ENCODE results near the gene MC1R. TPM values are rescaled to one million over a fixed set of nuclear protein-coding genes. Genes with fewer than 3 reads are reported as not detected.

The MC1R gene
- total RNA-seq, 3 donors from 2014 or later (not counting 1 experiment from before 2014, with no cell fraction given): 12.3 to 22.2 (median 13.7) TPM

DNA sequence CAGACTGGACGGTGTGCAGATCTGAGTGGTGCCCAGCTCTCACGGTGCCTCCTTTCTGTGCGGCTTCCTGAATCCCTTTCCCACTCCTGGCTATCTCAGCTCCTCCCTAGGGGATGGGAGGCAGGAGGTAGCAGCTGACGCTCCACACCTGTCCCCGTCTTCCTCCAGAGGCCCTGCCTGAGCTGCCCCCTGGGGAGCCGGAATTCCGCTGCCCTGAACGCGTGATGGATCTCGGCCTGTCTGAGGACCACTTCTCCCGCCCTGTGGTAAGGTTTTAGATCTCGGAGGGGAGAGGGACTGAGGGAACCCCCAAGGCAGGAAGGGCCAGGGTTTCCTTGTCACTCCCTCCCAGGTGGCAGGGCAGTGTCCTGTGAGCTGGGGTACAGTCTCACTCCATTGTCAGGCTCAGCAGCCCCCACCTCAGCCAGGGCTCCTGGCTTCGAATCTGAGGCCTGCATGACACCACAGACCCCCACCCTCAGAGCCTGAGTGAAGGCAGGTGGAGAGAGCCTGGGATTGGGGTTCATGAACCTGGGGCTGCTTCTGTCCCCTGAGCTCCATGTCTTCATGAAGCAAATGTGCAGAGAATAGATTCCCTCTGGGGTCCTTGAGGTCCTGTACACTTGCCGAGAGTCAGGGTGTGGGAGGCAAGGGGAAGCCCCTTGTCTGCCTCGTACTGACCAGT is 36.5 kb downstream of the MC1R start:
- Mint-ChIP-seq H3K36me3 (peaks cover 8% of the 10 kb centered on the region), H3K4me3 (no peak overlapping the region), H3K27me3 (ENCODE audit: low read depth in 2 of 2) (no peaks in the 10 kb centered on the region), H3K4me1 (peaks cover 0 to 7% of the 10 kb centered on the region in 2 donors), H3K9me3 (no peaks in the 10 kb centered on the region), H3K27ac (no peak overlapping the region)
- no peak overlapping the region for H3K4me3 ChIP-seq (ENCODE audit: low read length)
- DNase-seq (no peak), ATAC-seq (no peak)
- TF ChIP-seq, protein P1, sequence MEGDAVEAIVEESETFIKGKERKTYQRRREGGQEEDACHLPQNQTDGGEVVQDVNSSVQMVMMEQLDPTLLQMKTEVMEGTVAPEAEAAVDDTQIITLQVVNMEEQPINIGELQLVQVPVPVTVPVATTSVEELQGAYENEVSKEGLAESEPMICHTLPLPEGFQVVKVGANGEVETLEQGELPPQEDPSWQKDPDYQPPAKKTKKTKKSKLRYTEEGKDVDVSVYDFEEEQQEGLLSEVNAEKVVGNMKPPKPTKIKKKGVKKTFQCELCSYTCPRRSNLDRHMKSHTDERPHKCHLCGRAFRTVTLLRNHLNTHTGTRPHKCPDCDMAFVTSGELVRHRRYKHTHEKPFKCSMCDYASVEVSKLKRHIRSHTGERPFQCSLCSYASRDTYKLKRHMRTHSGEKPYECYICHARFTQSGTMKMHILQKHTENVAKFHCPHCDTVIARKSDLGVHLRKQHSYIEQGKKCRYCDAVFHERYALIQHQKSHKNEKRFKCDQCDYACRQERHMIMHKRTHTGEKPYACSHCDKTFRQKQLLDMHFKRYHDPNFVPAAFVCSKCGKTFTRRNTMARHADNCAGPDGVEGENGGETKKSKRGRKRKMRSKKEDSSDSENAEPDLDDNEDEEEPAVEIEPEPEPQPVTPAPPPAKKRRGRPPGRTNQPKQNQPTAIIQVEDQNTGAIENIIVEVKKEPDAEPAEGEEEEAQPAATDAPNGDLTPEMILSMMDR (IDR thresholded peaks at IDR 0.05): no peak
- H3K36me3 ChIP-seq (ENCODE audit: control insufficient read depth, insufficient read depth, low read length): peaks cover 12% of the 10 kb centered on the region
- intact Hi-C loops (cut with micrococcal nuclease): no loop called here
- H3K4me1 ChIP-seq (ENCODE audit: control insufficient read depth, insufficient read depth, low read length): peaks cover 31% of the 10 kb centered on the region
- no peak overlapping the region for H3K27ac ChIP-seq (ENCODE audit: low read length)
- no peaks in the 10 kb centered on the region for H3K9me3 ChIP-seq (ENCODE audit: control insufficient read depth, insufficient read depth, low read length)
- WGBS (ENCODE audit: insufficient coverage): 94% methylated on average over 14 of the region's 15 CpGs
- no peaks in the 10 kb centered on the region for H3K27me3 ChIP-seq (ENCODE audit: control insufficient read depth, insufficient read depth, low read length)

DNA sequence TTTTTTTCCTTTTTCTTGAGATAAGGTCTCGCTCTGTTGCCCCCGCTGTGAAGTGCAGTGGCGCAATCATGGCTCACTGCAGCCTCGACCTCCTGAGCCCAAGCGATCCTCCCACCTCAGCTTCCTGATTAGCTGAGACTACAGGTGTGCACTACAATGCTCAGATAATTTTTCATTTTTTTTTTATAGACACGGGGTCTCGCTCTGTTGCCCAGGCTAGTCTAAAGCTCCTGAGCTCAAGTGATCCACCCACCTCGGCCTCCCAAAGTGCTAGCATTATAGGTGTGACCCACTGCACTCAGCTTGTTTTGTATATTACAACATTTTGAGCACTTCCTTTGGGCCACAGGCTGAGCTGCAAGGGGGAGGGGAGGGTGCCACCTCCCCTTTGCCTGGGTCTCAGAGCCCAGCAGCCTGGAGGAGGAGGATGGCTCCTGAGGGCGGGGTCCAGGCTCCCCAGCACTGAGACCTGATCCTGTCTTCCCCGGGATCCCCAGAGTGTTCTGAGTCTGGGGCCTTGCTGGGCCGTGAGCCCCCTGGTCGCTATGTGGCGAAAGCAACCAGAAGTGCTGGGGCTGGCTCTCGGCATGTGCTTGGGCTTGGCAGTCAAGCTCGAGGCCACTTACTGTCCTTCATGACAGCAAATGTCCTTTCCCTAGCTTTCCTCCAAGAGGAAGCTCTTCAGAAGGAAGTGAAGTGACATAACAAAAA is 38.0 kb downstream of the MC1R start:
- WGBS (ENCODE audit: insufficient coverage): 79% methylated on average over 15 of the region's 15 CpGs
- DNase-seq: no peak
- ATAC-seq: no peak
- Mint-ChIP-seq H3K4me1 (peaks cover 0 to 8% of the 10 kb centered on the region in 2 donors), H3K9me3 (no peaks in the 10 kb centered on the region), H3K4me3 (no peak overlapping the region), H3K27me3 (ENCODE audit: low read depth in 2 of 2) (no peaks in the 10 kb centered on the region), H3K36me3 (peaks cover 8% of the 10 kb centered on the region), H3K27ac (no peak overlapping the region)
- Histone ChIP-seq H3K36me3 (ENCODE audit: control insufficient read depth, insufficient read depth, low read length) (peaks cover 14% of the 10 kb centered on the region), H3K4me3 (ENCODE audit: low read length) (no peak overlapping the region), H3K27me3 (ENCODE audit: control insufficient read depth, insufficient read depth, low read length) (no peaks in the 10 kb centered on the region), H3K27ac (ENCODE audit: low read length) (peak overlapping the region; percentile 7), H3K4me1 (ENCODE audit: control insufficient read depth, insufficient read depth, low read length) (peaks cover 31% of the 10 kb centered on the region), H3K9me3 (ENCODE audit: control insufficient read depth, insufficient read depth, low read length) (no peaks in the 10 kb centered on the region)
- TF ChIP-seq, protein P1 (IDR thresholded peaks at IDR 0.05): no peak
- intact Hi-C loops (cut with micrococcal nuclease): no loop called here

GRCh38 chr16:89957216-89957785 is 38.6 kb downstream of the MC1R start:
- Mint-ChIP-seq H3K9me3 (no peaks in the 10 kb centered on the region), H3K27me3 (ENCODE audit: low read depth in 2 of 2) (no peaks in the 10 kb centered on the region), H3K4me1 (peaks cover 0 to 8% of the 10 kb centered on the region in 2 donors), H3K4me3 (no peak overlapping the region), H3K27ac (no peak overlapping the region), H3K36me3 (peaks cover 8% of the 10 kb centered on the region)
- H3K27me3 ChIP-seq (ENCODE audit: control insufficient read depth, insufficient read depth, low read length): no peaks in the 10 kb centered on the region
- no peak overlapping the region for H3K27ac ChIP-seq (ENCODE audit: low read length)
- DNase-seq: no peak
- no peaks in the 10 kb centered on the region for H3K9me3 ChIP-seq (ENCODE audit: control insufficient read depth, insufficient read depth, low read length)
- peaks cover 14% of the 10 kb centered on the region for H3K36me3 ChIP-seq (ENCODE audit: control insufficient read depth, insufficient read depth, low read length)
- H3K4me1 ChIP-seq (ENCODE audit: control insufficient read depth, insufficient read depth, low read length): peaks cover 31% of the 10 kb centered on the region
- intact Hi-C loops (cut with micrococcal nuclease): no loop called here
- no peak overlapping the region for H3K4me3 ChIP-seq (ENCODE audit: low read length)
- ATAC-seq: no peak
- WGBS (ENCODE audit: insufficient coverage): 85% methylated on average over 23 of the region's 23 CpGs
- TF ChIP-seq, protein P1 (IDR thresholded peaks at IDR 0.05): no peak

Data from natural killer cell (primary cell).